GM18520 (cell line): Measurements from ENCODE around the gene KRT34.

Experiments used
- ATAC-seq: cut with Tn5 transposase; IDR thresholded peaks from one replicate; pipeline ENCODE4 v1.9.1; 2021; ENCODE audit not compliant: unreplicated experiment

KRT34 gene

GRCh38 chr17:41333836-41334235, 48.3 kb downstream of the KRT34 start:
- ATAC-seq, result no peak

GRCh38 chr17:41333098-41333497, 49.0 kb downstream of the KRT34 start:
- no peak for ATAC-seq

GRCh38 chr17:41332239-41332638, 49.9 kb downstream of the KRT34 start:
- ATAC-seq, result no peak

GRCh38 chr17:41331606-41332005, 50.5 kb downstream of the KRT34 start:
- ATAC-seq, result no peak

GRCh38 chr17:41329279-41329948, 52.7 kb downstream of the KRT34 start:
- no peak for ATAC-seq

- ATAC-seq, result no peak
These were observed 53.9 kb downstream of the KRT34 start for GRCh38 chr17:41328207-41328606.
